K562 (cell line): ENCODE data around the gene SON. TPM values are rescaled to one million over a fixed set of nuclear protein-coding genes. Genes with fewer than 3 reads are reported as not detected.

Experiments
- ATAC-seq: fragments of 200-7000 bp; cut with Tn5 transposase; 3 replicates; pipeline ENCODE4 v1.9.1; 2020; ENCODE audit warnings: moderate library complexity
- BruUV-seq: library from RNA; stranded (reverse); fragments of 400-500 nt; replicated peaks from 2 replicates; lab custom pipeline; 2021; lab: Mats Ljungman, UMichigan
- CTCF ChIA-PET: fragments of 300-600 bp; formaldehyde crosslinking; extraction: SDS; loops from one replicate; lab custom pipeline; 2021; ENCODE audit warnings: low intra/inter-chr PET ratio; lab: Yijun Ruan, JAX
- POLR2A ChIA-PET: fragments of 300-600, 350-650 bp; sonication (Branson Sonifier 250); formaldehyde crosslinking; extraction: SDS; loops from one replicate; lab custom pipeline; 2021; ENCODE audit warnings: antibody characterized with exemption, inconsistent platforms; lab: Yijun Ruan, JAX
- DNase-seq, 4 experiments: peaks; one replicate each; pipeline versions ENCODE4 v3.0.0 to v3.0.0-alpha.2; 2011 to 2018; ENCODE audit warnings: low spot score in 3 of 4, mixed read lengths in 3 of 4; ENCODE audit errors: extremely low read depth in 1 of 4
- FAIRE-seq: peaks from 2 replicates; lab custom pipeline; 2011; peaks lifted over from hg19 to GRCh38; lab: Jason Lieb, UNC
- H2AFZ ChIP-seq: 2 replicates; pipeline ENCODE4 v1.6.0; 2011; ENCODE audit warnings: low read depth, low read length, control low read depth, inconsistent platforms
- H3K27ac ChIP-seq: fragments of 200-600 bp; 3 replicates; pipeline ENCODE4 v1.8.0; 2011; ENCODE audit warnings: low read depth, mild to moderate bottlenecking, control low read depth, inconsistent platforms, low read length, moderate library complexity, mixed read lengths; ENCODE audit errors: extremely low read depth
- H3K27me3 ChIP-seq, 2 experiments: fragments of 300-600 bp in 1 of 2; 2 replicates in 1 of 2; 3 replicates in 1 of 2; pipeline versions ENCODE4 v1.6.0 to v1.8.0; 2011; ENCODE audit warnings: inconsistent platforms in 2 of 2, low read length in 2 of 2, mild to moderate bottlenecking in 1 of 2, mixed read lengths in 1 of 2, moderate library complexity in 1 of 2; ENCODE audit not compliant: control insufficient read depth in 2 of 2, insufficient read depth in 2 of 2
- H3K36me3 ChIP-seq: fragments of 300-600 bp; 3 replicates; pipeline ENCODE4 v1.8.0; 2011; ENCODE audit warnings: mild to moderate bottlenecking, low read length, inconsistent platforms; ENCODE audit not compliant: control insufficient read depth, insufficient read depth
- H3K4me1 ChIP-seq, 2 experiments: fragments of 200-600 bp in 1 of 2; replicated peaks in 1 of 2; 2 replicates in 1 of 2; 3 replicates in 1 of 2; pipeline versions ENCODE4 v1.5.1 to v1.8.0; 2011; ENCODE audit warnings: inconsistent platforms in 2 of 2, low read length in 2 of 2, mild to moderate bottlenecking in 1 of 2, mixed read lengths in 1 of 2, moderate library complexity in 1 of 2; ENCODE audit not compliant: control insufficient read depth in 2 of 2, insufficient read depth in 2 of 2
- H3K4me2 ChIP-seq: 2 replicates; pipeline ENCODE4 v1.6.1; 2011; ENCODE audit warnings: low read length, control low read depth, inconsistent platforms, mixed read lengths; ENCODE audit not compliant: insufficient read depth
- H3K4me3 ChIP-seq: fragments of 200-600 bp; sonication (generic), shearing (Covaris generic); 2 replicates; pipeline ENCODE4 v1.5.1; 2016; ENCODE audit warnings: control low read depth, inconsistent platforms
- H3K79me2 ChIP-seq: fragments of 200-600 bp; 3 replicates; pipeline ENCODE4 v1.8.0; 2011; ENCODE audit warnings: low read length, inconsistent platforms; ENCODE audit not compliant: control insufficient read depth, insufficient read depth
- H3K9ac ChIP-seq, 2 experiments: 2 replicates each; pipeline versions ENCODE4 v1.6.0 to v1.6.1; 2011; ENCODE audit warnings: low read depth in 2 of 2, low read length in 2 of 2, control low read depth in 1 of 2, inconsistent platforms in 1 of 2, mild to moderate bottlenecking in 1 of 2, mixed read lengths in 1 of 2; ENCODE audit not compliant: insufficient read depth in 1 of 2
- H3K9me1 ChIP-seq: one replicate; pipeline ENCODE4 v1.6.0; 2011; ENCODE audit warnings: inconsistent platforms, mild to moderate bottlenecking, low read length, moderate library complexity; ENCODE audit not compliant: control insufficient read depth, insufficient read depth
- H3K9me3 ChIP-seq: replicated peaks from 2 replicates; pipeline ENCODE4 v1.5.1; 2011; ENCODE audit warnings: low read depth, low read length, inconsistent platforms; ENCODE audit not compliant: control insufficient read depth, insufficient read depth
- H4K20me1 ChIP-seq: replicated peaks from 2 replicates; pipeline ENCODE4 v1.6.1; 2011; ENCODE audit warnings: low read length, inconsistent platforms, mixed read lengths; ENCODE audit not compliant: control insufficient read depth, insufficient read depth
- ADNP ChIP-seq: fragments of 200-800 bp; sonication (Bioruptor generic); IDR thresholded peaks from 2 replicates; pipeline ENCODE4 v1.6.1; 2016; ENCODE audit warnings: missing genetic modification characterization, missing compliant biosample characterization
- CHD1 ChIP-seq: fragments of 200-600 bp; sonication (generic); IDR thresholded peaks from one replicate; pipeline ENCODE4 v1.6.1; 2012; ENCODE audit warnings: mild to moderate bottlenecking, moderate library complexity, low read length, inconsistent platforms
- EP400 ChIP-seq: fragments of 450-650 bp; IDR thresholded peaks from 2 replicates; pipeline ENCODE4 v1.6.1; 2017; ENCODE audit warnings: antibody characterized with exemption, mild to moderate bottlenecking, moderate library complexity
- KDM4B ChIP-seq, 2 experiments: fragments of 450-650 bp in 1 of 2; sonication (generic) in 1 of 2; IDR thresholded peaks; 2 replicates each; pipeline ENCODE4 v1.6.1; 2016 to 2017; ENCODE audit warnings: borderline replicate concordance in 2 of 2, antibody characterized with exemption in 1 of 2, low read depth in 1 of 2, mild to moderate bottlenecking in 1 of 2
- NBN ChIP-seq: fragments of 450-650 bp; IDR thresholded peaks from 2 replicates; pipeline ENCODE4 v1.6.1; 2016; ENCODE audit warnings: low read depth, mild to moderate bottlenecking
- RBFOX2 ChIP-seq: fragments of 200-400 bp; formaldehyde crosslinking; IDR thresholded peaks from 2 replicates; pipeline ENCODE4 v1.6.1; 2017; ENCODE audit warnings: low read depth, mild to moderate bottlenecking, low read length, moderate library complexity
- RBM25 ChIP-seq: fragments of 200-400 bp; formaldehyde crosslinking; IDR thresholded peaks from 2 replicates; pipeline ENCODE4 v1.6.1; 2018; ENCODE audit warnings: low read length, low read depth, moderate library complexity; ENCODE audit not compliant: severe bottlenecking
- RBM34 ChIP-seq: fragments of 200-400 bp; formaldehyde crosslinking; IDR thresholded peaks from 2 replicates; pipeline ENCODE4 v1.6.1; 2018; ENCODE audit warnings: low read length, borderline replicate concordance; ENCODE audit not compliant: insufficient read depth
- SAFB2 ChIP-seq: fragments of 200-400 bp; formaldehyde crosslinking; IDR thresholded peaks from 2 replicates; pipeline ENCODE4 v1.6.1; 2018; ENCODE audit warnings: borderline replicate concordance, low read length, low read depth, moderate library complexity; ENCODE audit not compliant: severe bottlenecking
- SMARCE1 ChIP-seq: fragments of 450-650 bp; IDR thresholded peaks from 2 replicates; pipeline ENCODE4 v1.7.1; 2016; ENCODE audit warnings: mild to moderate bottlenecking
- TARDBP ChIP-seq: fragments of 450-650 bp; IDR thresholded peaks from 2 replicates; pipeline ENCODE4 v1.6.1; 2016
- TFAM ChIP-seq: fragments of 250-450 bp; sonication (Bioruptor Pico); conservative IDR thresholded peaks from 2 replicates; pipeline ENCODE4 v1.5.0; 2021; ENCODE audit warnings: mild to moderate bottlenecking, moderate library complexity
- ZNF146 ChIP-seq: IDR thresholded peaks from one replicate; pipeline ENCODE4 v1.6.1; 2018; ENCODE audit warnings: missing compliant biosample characterization; ENCODE audit not compliant: unreplicated experiment
- ZNF239 ChIP-seq: fragments of 250-450 bp; sonication (Bioruptor Pico); IDR thresholded peaks from 2 replicates; pipeline ENCODE4 v1.4.0; 2020; ENCODE audit warnings: mild to moderate bottlenecking
- WGBS: fragments of 100-300 bp; shearing (Covaris generic); methylation state at CpG from one replicate; pipeline ENCODE4 v1.1.6; 2016; ENCODE audit warnings: low coverage, mixed read lengths; ENCODE audit not compliant: insufficient coverage; ENCODE audit errors: missing lambda C conversion rate; 5-methylcytosine and 5-hydroxymethylcytosine counted together
- in situ Hi-C: fragments of 300-500 bp; cut with MboI; formaldehyde crosslinking; loops from 4 replicates; pipeline ENCODE4 v1.15.0; 2018; ENCODE audit warnings: inconsistent platforms, mixed read lengths
- intact Hi-C: fragments of 100-400 bp; cut with micrococcal nuclease; formaldehyde crosslinking; loops from 2 replicates; pipeline ENCODE4 v1.14.2; 2022
- polyA plus RNA-seq, 8 experiments: library from polyadenylated mRNA; depleted of rRNA in 4 of 8; stranded (reverse) in 5 of 8; unstranded in 3 of 8; fragments of >200 nt; fragmentation: Nextera tagmentation in 2 of 8; fragmentation: Illumina TruSeq in 1 of 8; extraction: Ambion mirVana in 2 of 8; extraction: Trizol in 1 of 8; gene quantifications; 2 replicates each; pipeline versions ENCODE4 v1.2.1 to v1.2.3, GENCODE V29; 2011 to 2014; ENCODE audit warnings: inconsistent platforms in 1 of 8, missing spikeins in 1 of 8
- total RNA-seq, 7 experiments: library from RNA; depleted of rRNA in 6 of 7; stranded (reverse); fragments of >200 nt in 6 of 7; fragmentation: Illumina TruSeq in 2 of 7; extraction: Trizol in 2 of 7; gene quantifications; 2 replicates each; pipeline versions ENCODE4 v1.2.1 to v1.2.3, GENCODE V29; 2011 to 2021; ENCODE audit warnings: low replicate concordance in 1 of 7

SON gene
- total and polyA plus RNA-seq, 9 of the 15 experiments (the other 6 are each of a cell fraction or from before 2014, with no cell fraction given) = 105 to 742 (median 187) TPM

DNA sequence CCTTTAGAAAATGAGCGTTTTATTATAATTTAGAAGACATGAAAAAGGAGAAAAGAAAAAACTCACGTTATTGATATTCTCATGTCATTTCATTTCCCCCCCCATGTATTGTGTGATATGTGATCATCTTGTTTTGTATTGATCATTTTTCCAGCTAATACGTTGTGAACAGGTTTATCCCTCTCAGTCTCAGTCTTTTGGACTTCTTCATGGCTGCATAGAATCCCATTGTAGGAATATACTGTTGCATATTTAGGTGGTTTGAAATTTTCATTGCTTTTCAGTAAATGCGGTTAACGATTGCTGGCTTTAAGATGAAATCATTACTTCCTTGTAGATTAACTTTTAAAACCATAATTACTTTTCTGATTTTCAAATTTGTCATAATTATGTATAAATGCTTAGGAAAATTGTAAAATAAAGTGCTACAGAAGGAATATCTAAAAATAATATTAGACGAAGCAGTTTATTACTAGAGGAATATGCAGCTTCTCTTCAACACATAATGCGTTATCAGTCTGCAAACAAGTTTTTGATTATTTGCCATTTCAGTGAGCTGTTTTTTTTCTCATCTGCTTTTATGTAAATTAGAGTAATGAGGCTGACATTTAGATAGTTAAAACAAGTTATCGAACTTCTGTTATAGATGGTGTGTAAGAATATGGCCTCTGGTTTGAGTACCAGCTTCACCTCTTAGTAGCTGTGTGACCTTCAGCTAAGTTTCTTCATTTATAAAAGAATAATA, 1.8 kb downstream of the SON start:
- H3K36me3 ChIP-seq = peaks cover 60% of the 10 kb centered on the region
- ChIA-PET CTCF (no interaction called here), POLR2A (interaction anchor here (0.6 to 6.9 kb wide), 13 partner anchors 9 to 214 kb away, joined by 3 to 99 read pairs (median 4); partner anchors contain the start of genes DONSON and TMEM50B)
- peak overlapping the region; percentile 94 for H3K4me2 ChIP-seq
- no peak overlapping the region for H2AFZ ChIP-seq
- in situ Hi-C loops (no loop called here), intact Hi-C loops (loop anchor here (5.0 kb wide), 3 partner anchors 142 to 348 kb away; partner anchors contain the start of gene IFNGR2)
- no peak for ATAC-seq
- no peak for TF ChIP-seq NBN
- no peak for TF ChIP-seq ZNF239 (CRISPR knock-in tag)
- TF ChIP-seq TFAM = no peak
- peak; percentile 4 for TF ChIP-seq RBM25
- peak; percentile 71 for TF ChIP-seq CHD1
- 0 out of 4 replicates have a peak, but pooled peaks of 1 of the 2 experiments have one; percentile 8 for TF ChIP-seq KDM4B (IDR thresholded peaks at IDR 0.05; ENCODE audit: borderline replicate concordance in 2 of 2, low read depth in 1 of 2)
- TF ChIP-seq RBFOX2 = peak; percentile 34; the same call in 1 of the 2 replicates
- TF ChIP-seq SAFB2 = no peak
- 0 out of 2 replicates have a peak, but pooled peaks have one; percentile 41 for TF ChIP-seq RBM34
- TF ChIP-seq EP400 = peak; percentile 19; the same call in 1 of the 2 replicates
- TF ChIP-seq TARDBP = no peak
- 0 out of 2 replicates have a peak, but pooled peaks have one; percentile 20 for TF ChIP-seq ADNP (tag)
- peak; percentile 62 for TF ChIP-seq ZNF146 (CRISPR knock-in tag)
- TF ChIP-seq SMARCE1 = 0 out of 2 replicates have a peak, but pooled peaks have one; percentile 10
- peak overlapping the region; percentile 2 to 98; a peak in 3 of 4 replicates for H3K9ac ChIP-seq
- WGBS = 3% methylated on average over 8 of the region's 8 CpGs
- FAIRE-seq = no peak
- H3K79me2 ChIP-seq = peaks cover 98% of the 10 kb centered on the region
- peak overlapping the region; percentile 71 for H3K4me3 ChIP-seq
- no peaks in the 10 kb centered on the region for H3K9me1 ChIP-seq
- no peaks in the 10 kb centered on the region for H3K27me3 ChIP-seq
- H3K27ac ChIP-seq = peak overlapping the region; percentile 99
- peaks cover 17% of the 10 kb centered on the region for H4K20me1 ChIP-seq
- no TSS peak for BruUV-seq
- no peaks in the 10 kb centered on the region; the same call in 1 of the 2 replicates for H3K9me3 ChIP-seq
- peaks cover 3 to 13% of the 10 kb centered on the region in 2 experiments; a peak in 3 of 5 replicates for H3K4me1 ChIP-seq
- no peak for DNase-seq
